ENCODE measurements around the gene USH2A.

GRCh38 chr1:215623162-215623561, 800.1 kb downstream of the USH2A start:
- TF ChIP-seq CTCF (IDR thresholded peaks at IDR 0.05) (no peak), POLR2A (IDR thresholded peaks at IDR 0.05) (no peak)

Measured in lower leg skin (tissue), 3 donors.